GM18502 (cell line): ENCODE data around the gene USP44.
"Not testable (repeated sequence)": the region's sequence is repeated elsewhere in the genome, so short reads cannot be mapped to it uniquely, and the experiment has no call there.

Experiments used
- ATAC-seq: cut with Tn5 transposase; IDR thresholded peaks from one replicate; pipeline ENCODE4 v1.9.1; 2021; ENCODE audit warnings: mild to moderate bottlenecking; ENCODE audit not compliant: unreplicated experiment, poor library complexity

Gene USP44

DNA sequence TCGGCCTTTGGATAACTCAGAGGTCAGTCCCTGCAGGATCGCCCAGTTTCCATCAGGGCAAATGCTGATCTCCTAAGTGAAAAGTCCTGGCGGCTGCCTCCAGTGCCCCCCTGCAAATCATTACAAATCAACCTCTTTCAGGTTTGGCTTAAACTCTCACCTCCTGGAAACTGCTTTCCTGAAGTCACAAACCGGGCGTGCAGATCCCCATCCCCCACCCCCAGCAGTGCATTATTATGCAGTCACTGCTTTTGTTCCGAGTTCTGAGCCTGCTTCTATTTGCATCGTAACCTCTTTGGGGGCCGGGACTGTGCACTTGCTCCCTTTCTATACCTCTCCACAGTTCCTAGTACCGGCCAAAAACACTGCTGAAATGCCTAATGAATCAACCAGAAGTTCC lies at the start of gene USP44:
Gene USP44, minus strand, starts transcription at position 172 of the 400 bp plus-strand sequence. CDS start 17,220 bp downstream, outside the sequence.
- no peak for ATAC-seq

GRCh38 chr12:95600567-95600966 lies 49.3 kb upstream of the USP44 start:
- no peak for ATAC-seq

- no peak for ATAC-seq
These were observed 48.6 kb upstream of the USP44 start for GRCh38 chr12:95599880-95600279.

GRCh38 chr12:95594136-95594535 lies 42.9 kb upstream of the USP44 start:
- no peak for ATAC-seq

DNA sequence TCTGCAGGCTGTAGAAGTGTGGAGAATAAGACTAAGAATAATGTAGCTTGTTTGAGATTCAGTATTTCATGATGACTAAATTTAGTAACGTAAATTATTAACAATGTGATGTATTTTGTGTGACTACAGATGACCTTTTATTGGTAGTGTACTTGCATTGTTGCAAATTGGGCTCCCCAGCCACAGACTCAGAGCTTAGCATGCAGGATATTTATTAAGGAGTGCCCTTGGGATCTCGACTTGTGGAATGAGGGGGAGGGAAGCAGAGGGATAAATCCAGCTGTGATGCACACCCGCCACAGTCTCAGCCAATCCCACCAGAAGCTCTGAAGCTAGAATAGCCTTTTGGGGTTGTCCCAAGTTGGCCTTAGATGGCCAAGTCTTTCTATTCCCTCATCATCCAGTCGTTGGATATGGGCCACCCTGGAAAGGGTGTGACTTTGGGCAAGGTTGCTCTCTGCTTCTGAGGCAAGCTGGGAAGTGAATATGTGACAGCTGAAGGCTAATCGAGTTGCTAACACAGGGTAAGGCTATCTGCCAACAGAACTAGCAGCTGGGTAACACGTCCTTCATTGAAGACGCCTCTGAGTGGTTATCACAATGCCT lies 42.1 kb upstream of the USP44 start:
- no peak for ATAC-seq

DNA sequence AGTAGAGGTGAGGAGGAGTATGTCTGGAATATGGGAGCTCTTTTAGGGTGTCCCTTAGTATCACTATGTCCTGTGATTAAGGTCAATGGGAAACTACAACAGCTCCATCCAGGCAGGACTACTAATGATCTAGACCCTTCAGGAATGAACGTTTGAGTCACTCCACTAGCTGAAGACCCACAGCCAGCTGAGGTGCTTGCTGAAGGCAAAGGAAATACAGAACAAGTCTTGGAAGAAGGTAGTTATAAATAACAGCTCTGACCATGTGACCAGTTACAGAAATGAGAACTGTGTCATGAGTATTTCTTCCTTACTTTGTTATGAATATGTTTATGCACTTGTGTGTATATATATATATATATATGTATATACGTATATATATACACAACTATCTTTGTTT lies 40.5 kb upstream of the USP44 start:
- ATAC-seq, result no peak

- ATAC-seq, result no peak
These were observed 39.5 kb upstream of the USP44 start for GRCh38 chr12:95590775-95591174.

DNA sequence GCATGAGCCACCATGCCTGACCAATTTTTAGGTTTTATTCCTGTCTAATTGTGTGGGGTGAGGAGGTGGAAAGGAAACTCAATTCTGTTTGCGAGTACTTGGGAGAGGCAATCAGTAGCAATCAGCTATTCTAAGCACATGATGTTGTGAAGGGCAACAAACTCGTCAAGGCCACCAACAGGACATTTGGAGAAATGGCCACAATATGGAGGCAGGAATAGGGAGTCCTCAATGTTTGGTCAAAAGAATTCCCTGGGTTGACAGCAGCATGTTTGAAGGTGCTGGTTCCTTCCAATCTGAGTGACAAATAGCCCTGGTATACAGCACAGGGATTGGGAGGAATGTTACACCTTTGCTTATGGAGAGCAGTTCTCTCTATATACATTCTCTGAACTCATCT lies 32.7 kb upstream of the USP44 start:
- ATAC-seq, result no peak

GRCh38 chr12:95582230-95583058 lies 31.2 kb upstream of the USP44 start:
- no peak for ATAC-seq

- ATAC-seq, result no peak
These were observed 26.5 kb upstream of the USP44 start for GRCh38 chr12:95577820-95578219.

DNA sequence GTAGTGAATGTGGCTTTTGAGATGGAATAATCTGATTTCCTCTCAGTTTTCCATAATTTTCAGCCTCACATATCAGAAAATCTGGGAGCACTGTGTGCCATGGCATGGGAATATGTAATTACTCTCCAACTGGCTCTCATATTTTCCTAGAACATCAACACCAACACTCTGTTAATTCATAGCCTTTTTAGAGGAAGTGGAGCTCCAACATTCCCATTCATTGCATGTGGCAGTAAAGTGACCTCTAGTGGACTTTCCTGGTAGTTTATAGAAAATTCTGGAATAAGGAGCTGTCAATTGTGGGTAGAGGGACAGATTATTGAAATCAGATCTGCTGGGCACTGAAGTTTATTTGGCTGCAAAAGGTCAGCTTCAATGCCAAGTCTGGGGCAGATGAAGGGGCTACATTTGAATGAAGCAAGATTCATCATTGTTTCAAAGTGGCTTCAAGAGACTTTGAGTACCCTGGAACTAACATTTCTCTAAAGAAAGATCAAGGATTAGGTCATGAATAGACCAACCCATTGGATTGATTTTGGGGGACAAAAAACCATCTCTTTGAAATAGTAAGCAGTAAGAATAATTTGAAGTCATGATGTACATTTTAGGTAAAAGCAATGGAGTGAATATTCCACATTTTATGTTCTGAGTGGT lies 23.6 kb upstream of the USP44 start:
- ATAC-seq, result no peak

DNA sequence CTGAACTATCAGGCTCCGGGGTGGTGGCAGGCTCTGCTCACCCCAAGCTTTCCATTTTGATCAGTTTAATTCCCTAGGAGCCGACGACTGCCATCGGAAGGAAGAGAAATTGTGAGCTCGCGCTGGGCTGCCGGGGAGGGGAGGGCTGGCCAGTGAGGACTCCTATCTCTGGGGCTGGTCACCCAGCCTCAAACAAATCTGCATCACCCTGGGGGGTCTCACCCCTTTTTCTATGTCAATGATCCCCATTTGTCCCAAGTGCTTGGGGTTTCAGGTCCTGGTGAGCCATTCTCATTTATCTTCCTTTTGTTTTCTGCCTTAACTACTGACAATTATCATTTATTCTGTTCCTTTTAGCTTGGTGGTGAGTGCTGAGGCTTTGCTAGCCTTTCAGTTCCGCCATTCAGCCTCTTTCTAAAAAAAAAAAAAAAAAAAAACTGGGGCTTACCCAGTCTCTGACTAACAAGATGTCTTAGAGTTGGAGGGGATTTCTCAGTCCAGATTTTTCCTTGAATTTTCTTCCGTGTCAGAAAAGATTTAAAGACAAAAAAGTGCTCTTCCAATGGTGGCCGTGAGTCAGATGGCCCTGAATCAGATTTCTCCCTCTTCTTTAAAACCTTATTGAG lies 22.8 kb upstream of the USP44 start:
- no peak for ATAC-seq

DNA sequence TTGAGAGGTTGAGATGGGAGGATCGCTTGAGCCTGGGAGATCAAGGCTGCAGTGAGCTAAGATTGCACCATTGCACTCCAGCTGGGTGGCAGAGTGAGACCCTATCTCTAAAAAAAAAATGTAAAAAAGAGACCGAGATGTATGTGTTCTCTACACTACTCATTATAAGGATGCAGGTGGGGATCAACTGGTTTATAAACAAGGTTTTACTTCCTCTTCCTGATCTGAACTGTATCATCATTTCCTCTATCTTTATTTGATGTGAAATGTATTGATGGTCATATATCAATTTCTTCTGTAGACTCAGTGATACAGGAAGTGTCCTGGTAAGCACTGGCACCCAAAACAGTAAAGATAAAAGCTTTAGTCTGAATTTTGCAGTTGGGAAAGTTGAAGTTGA lies 20.1 kb upstream of the USP44 start:
- ATAC-seq, result no peak

GRCh38 chr12:95568045-95568444 lies 16.8 kb upstream of the USP44 start:
- not testable (repeated sequence) for ATAC-seq

DNA sequence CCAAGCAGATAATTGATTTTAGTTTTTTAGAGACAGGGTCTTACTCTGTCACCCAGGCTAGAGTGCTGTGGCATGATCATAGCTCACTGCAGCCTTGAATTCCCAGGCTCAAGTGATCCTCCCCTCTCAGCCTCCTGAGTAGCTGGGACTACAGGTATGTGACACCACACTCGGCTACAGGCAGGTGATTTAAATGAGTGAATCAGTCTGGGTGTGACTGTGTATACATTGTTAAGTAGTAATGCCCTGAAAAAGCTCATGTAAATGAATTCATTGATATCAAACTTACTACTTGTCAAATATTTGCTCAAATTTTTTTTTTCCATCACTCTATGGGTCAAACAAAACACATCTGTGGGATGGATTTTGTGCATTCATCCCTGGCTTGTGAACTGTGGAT lies 6.3 kb upstream of the USP44 start:
- ATAC-seq, result no peak

GRCh38 chr12:95554532-95555071 lies 3.3 kb upstream of the USP44 start:
- ATAC-seq, result no peak

DNA sequence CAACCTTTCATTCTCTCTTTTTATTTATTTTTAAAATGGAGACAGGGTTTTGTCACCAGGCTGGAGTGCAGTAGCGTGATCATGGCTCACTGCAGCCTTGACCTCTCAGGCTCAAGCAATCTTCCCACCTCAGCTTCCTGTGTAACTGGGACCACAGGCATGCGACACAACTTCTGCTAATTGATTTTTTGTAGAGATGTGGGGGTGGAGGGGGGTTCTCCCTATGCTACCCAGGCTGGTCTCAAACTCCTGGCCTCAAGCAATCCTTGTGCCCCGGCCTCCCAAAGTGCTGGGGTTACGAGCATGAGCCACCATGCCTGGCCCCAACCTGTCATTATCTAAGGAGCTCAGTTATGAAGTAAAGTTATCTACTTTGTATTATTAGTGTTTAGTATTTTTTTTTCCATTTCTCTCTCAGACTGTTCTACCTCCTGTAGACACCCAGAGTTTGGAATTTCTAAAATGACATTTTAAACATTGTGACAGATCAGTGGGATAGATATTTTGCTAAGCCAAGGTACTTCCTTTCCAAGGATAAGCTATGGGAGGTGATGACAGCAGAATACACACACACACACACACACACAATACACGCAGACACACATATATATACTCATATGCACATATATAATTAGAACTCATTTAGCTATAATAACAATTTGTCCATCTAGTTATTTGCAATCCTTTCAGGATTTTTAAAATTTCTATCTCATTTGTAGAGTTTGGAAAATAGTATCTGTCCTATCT lies 2.1 kb upstream of the USP44 start:
- no peak for ATAC-seq

DNA sequence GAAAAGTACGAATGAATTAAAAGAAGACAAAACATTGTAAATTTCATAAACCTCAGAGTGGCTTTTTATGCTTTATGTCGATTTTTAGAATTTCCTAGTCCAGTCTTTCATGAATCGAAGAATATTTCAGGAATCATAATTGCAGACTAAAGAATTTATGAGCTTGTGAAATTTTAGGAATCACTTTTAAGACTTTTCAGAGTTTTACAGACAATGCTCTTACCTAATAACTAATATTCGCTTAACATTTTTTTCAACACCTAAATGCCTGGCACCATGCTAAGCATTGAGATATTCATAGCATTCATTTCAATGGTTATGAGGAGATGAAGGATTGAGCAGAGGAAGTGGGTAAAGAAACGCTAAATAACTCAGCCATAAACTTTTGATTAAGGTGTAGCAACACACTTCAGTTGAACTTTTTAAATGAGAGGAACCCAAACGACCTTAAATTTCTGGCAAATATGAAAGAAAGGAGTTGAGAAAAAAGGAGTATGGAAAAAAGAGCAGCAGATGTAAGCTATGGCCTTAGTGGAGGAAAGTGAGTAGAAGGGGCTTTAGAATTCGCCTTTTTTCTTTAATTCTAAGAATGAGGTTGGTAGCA lies 739 bp upstream of the USP44 start:
- no peak for ATAC-seq

- no peak for ATAC-seq
These were observed 1.7 kb downstream of the USP44 start for GRCh38 chr12:95549392-95550084.
